LNCaP clone FGC (cell line): ENCODE results near the gene CYP27A1.

Experiments
- DNase-seq: peaks from one replicate; pipeline ENCODE4 v3.0.0-alpha.2; 2011; ENCODE audit warnings: low read depth
- H3K4me3 ChIP-seq: 2 replicates; pipeline ENCODE4 v1.5.1; 2011; ENCODE audit warnings: mild to moderate bottlenecking, low read depth, low read length, control low read depth
- CTCF ChIP-seq: IDR thresholded peaks from 2 replicates; pipeline ENCODE4 v1.5.1; 2012; ENCODE audit warnings: mild to moderate bottlenecking; ENCODE audit not compliant: control insufficient read depth, insufficient read depth; ENCODE audit errors: extremely low read depth

Gene CYP27A1

DNA sequence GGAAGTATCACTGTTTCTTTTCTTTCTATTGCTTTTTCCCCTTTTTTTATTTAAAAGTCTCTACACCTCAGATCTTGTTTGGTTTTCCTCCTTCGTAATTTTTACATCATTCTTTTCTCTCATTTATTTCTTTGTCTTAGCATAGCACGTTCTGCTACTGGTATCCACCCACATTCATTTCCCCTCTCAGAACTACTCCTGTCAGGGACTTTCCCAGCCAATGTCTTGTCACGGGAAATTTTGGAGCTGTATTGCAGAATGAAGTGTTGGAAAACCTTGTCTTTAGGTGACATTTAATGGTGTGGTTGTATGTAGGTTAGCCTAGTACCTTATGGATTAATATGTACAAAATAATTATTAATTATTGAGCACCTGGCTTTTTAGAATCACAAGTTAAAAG lies 37.3 kb upstream of the CYP27A1 start:
- no peak for DNase-seq
- H3K4me3 ChIP-seq: no peak overlapping the region
- TF ChIP-seq CTCF: no peak

GRCh38 chr2:218745160-218745558 lies 36.8 kb upstream of the CYP27A1 start:
- TF ChIP-seq CTCF: no peak
- H3K4me3 ChIP-seq: no peak overlapping the region
- no peak for DNase-seq

DNA sequence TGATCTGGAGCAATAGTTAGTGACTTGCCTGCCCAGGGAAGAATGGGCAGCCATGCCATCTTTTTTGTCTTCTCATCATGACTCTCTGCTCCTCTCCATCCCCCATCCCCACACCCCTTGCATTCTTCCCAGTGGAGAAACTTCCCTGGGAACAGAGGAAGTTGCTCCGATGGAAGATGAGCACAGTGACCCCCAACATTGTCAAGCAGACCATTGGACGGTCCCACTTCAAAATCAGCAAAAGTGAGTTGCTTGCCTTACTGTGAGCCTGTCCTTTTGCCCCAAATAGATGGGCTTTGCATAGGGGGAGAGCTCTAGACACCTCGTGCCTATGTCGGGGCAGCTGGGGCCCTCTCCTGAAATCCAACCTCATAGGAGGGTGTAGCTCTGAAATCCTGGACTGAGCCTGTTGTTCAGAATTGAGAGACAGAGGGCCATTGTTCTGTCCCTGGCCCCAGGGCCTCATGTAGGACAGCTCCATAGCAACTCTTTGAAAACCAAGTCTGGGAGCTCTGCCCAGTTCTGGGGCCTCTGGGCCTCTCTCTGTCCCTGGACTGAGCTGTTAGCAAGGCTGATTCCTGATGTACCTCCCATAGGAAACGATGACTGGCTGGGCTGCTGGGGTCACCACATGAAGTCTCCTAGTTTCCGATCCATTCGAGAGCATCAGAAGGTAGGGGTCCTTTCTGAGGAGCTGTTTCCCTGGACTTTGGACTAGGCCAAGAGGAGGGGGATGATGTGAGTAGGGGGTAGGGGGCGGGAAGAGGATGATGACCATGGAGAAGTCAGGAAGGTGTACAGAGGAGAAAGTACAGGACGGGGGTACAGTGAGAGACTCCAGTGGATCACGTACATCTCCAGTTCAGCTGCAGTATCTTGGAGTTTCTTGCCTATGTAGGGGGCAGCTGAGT lies 36.1 kb upstream of the CYP27A1 start:
- TF ChIP-seq CTCF: no peak
- no peak for DNase-seq
- H3K4me3 ChIP-seq: no peak overlapping the region

GRCh38 chr2:218746470-218746795 lies 35.5 kb upstream of the CYP27A1 start:
- no peak for TF ChIP-seq CTCF
- no peak overlapping the region for H3K4me3 ChIP-seq
- no peak for DNase-seq

DNA sequence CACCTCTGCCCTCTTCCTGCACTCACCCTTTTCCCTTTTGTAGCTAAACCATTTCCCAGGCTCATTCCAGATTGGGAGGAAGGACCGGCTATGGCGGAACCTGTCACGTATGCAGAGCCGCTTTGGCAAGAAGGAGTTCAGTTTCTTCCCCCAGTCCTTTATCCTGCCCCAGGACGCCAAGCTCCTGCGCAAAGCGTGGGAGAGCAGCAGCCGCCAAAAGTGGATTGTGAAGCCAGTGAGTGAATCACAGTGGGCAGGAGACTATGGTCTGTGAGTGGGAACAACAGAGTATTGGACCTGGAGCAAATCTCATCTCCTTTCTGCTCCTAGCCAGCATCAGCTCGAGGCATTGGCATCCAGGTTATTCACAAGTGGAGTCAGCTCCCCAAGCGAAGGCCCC lies 35.0 kb upstream of the CYP27A1 start:
- TF ChIP-seq CTCF: no peak
- no peak overlapping the region for H3K4me3 ChIP-seq
- DNase-seq: no peak

GRCh38 chr2:218748741-218749441 lies 33.1 kb upstream of the CYP27A1 start:
- DNase-seq: no peak
- TF ChIP-seq CTCF: no peak
- H3K4me3 ChIP-seq: no peak overlapping the region

- TF ChIP-seq CTCF: no peak
- H3K4me3 ChIP-seq: no peak overlapping the region
- DNase-seq: no peak
These were observed 27.7 kb upstream of the CYP27A1 start for GRCh38 chr2:218754201-218754600.
